ENCODE measurements around the gene ATP6V1E1.
"Not testable (repeated sequence)": the region's sequence is repeated elsewhere in the genome, so short reads cannot be mapped to it uniquely, and the experiment has no call there.

The ATP6V1E1 gene

DNA sequence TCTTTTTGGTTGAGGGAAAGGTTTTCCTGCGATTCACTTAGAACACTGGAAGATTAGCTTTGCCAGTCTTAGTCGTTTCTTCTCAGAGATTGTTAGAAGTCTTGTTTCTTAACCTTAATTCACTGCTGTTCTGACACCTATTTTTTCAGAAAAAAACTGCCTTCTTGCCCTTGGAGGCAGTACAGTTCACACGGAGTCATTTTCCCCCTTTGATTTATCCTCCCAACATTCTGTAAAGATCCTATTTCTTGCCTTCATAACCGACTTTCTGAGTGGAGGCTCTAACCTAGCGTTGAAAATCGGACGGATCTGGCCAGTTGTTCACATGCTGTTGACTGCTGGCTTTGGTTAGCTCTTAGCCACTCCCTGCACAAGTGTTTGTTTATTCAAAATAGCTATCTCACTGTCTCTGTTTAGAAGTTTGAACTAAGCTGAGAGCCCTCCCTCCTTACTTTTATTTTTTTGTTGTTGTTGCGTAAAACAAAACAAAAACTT, 10.7 kb upstream of the ATP6V1E1 start:
- H3K4me1 Mint-ChIP-seq (ENCODE audit: low read depth): peaks cover 26% of the 10 kb centered on the region
- H3K27me3 Mint-ChIP-seq: no peaks in the 10 kb centered on the region
- H3K9me3 Mint-ChIP-seq (ENCODE audit: low read depth): no peaks in the 10 kb centered on the region
- H3K4me3 Mint-ChIP-seq: peak overlapping the region; percentile 100
- peaks cover 7% of the 10 kb centered on the region for H3K36me3 Mint-ChIP-seq
- H3K27ac Mint-ChIP-seq: peak overlapping the region; percentile 99

DNA sequence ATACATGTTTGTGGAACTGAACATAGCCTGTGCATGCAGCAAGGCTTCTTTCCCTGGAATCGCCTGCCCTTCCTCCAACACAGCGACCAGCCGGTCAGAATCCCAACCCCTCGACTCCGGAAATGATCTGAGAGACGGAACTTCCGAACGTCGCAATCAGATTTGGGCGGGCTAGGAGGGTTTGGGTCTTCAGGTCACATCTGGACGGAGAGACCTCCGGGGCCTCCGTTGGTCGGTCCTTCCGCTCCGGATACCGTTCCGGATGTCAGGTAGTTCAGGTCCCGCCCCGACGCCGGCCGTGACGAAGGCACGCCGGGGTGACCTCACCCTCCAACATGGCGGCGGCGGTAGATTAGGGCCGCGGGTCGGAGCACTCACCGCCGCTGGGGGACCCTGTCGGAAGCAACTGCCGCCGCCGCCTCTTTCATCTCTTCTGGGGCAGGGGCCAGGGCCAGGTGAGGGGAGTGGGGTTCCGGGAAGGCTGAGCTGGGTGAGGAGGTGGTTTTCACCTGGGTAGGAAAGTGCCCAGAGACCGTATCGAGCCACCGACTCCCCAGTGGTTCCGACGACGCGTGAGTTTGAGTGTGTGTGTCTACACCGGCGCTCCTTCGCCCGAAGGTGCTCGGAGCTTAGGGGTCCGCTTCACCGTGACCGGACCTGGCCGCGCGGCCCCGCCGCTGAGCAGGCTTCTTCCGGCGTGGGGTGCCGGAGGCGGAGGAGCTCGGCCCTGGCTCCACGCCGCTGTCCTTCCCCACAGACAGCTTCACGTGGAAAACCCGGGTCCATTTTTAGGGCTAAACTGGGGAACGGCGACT, 10.1 kb upstream of the ATP6V1E1 start, which contains the start of gene BCL2L13:
TSS of gene BCL2L13 (plus strand) at position 326 of the 815 bp plus-strand sequence. CDS start 16,955 bp downstream, outside the sequence.
- H3K9me3 Mint-ChIP-seq (ENCODE audit: low read depth): no peaks in the 10 kb centered on the region
- peak within 1 kb of the TSS; percentile 100 for H3K4me3 Mint-ChIP-seq
- peaks cover 26% of the 10 kb centered on the region for H3K4me1 Mint-ChIP-seq (ENCODE audit: low read depth)
- peaks cover 7% of the 10 kb centered on the region for H3K36me3 Mint-ChIP-seq
- H3K27ac Mint-ChIP-seq: peak within 1 kb of the TSS; percentile 99
- H3K27me3 Mint-ChIP-seq: no peaks in the 10 kb centered on the region

DNA sequence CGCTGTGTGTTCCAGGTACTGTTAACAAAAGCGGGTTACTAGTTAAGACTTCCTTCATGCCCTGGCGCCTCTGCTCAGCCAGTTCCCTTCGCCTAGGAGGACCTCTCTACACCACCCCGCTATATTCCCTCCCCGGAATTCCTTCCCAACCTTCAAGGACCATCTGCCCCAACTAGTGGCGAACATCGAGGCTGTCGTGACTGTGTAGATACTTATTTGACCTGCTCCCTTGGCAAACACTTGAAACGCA, 9.6 kb upstream of the ATP6V1E1 start:
- no peaks in the 10 kb centered on the region for H3K27me3 Mint-ChIP-seq
- no peaks in the 10 kb centered on the region for H3K9me3 Mint-ChIP-seq (ENCODE audit: low read depth)
- peaks cover 7% of the 10 kb centered on the region for H3K36me3 Mint-ChIP-seq
- peak overlapping the region; percentile 100 for H3K4me3 Mint-ChIP-seq
- peaks cover 26% of the 10 kb centered on the region for H3K4me1 Mint-ChIP-seq (ENCODE audit: low read depth)
- H3K27ac Mint-ChIP-seq: peak overlapping the region; percentile 99

DNA sequence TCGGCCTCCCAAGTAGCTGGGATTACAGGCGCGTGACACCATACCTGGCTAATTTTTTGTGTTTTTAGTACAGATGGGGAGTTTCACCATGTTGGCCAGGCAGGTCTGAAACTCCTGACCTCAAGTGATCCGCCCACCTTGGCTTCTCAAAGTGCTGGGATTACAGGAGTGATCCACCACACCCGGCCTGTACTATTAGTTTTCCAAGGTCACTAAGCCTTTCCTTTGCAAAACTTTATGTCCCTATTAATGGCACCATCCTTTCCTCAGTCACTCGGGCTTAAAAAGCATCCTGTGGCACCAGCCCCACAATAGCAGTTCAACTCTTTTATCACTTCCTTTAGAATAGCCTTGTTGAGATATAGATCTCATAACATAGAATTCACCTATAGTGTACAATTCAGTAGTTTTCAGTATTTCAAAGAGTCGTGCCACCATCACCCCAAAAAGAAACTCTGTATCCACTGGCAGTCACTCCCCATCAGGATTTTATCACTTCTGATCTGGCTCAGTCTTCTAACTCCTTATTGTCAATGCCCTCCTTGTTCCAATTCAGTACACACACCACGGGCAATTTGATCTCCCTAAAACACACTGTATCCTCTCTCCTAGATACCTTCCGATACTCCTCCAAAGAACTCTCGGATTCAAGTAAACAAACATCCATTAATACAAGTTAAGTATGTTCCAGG, 9.1 kb upstream of the ATP6V1E1 start:
- H3K9me3 Mint-ChIP-seq (ENCODE audit: low read depth): no peaks in the 10 kb centered on the region
- no peaks in the 10 kb centered on the region for H3K27me3 Mint-ChIP-seq
- H3K4me1 Mint-ChIP-seq (ENCODE audit: low read depth): peaks cover 26% of the 10 kb centered on the region
- H3K4me3 Mint-ChIP-seq: peak overlapping the region; percentile 100
- H3K36me3 Mint-ChIP-seq: peaks cover 4% of the 10 kb centered on the region
- peak overlapping the region; percentile 99 for H3K27ac Mint-ChIP-seq

DNA sequence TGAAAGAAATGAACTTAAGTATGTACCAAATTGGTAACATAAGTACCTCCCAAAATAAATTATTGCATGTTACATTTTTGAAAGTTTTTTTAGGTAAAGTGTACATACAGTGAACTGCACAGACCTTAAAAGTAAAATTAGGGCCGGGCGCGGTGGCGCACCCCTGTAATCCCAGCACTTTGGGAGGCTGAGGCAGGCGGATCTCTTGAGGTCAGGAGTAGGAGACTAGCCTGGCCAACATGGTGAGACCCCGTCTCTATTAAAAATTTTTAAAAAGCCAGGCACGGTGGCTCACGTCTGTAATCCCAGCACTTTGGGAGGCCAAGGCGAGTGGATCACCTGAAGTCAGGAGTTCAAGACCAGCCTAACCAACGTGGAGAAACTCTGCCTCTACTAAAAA, 8.3 kb upstream of the ATP6V1E1 start:
- not testable (repeated sequence) for H3K4me3 Mint-ChIP-seq; H3K27ac Mint-ChIP-seq; H3K36me3 Mint-ChIP-seq; H3K9me3 Mint-ChIP-seq (ENCODE audit: low read depth); H3K27me3 Mint-ChIP-seq
- H3K4me1 Mint-ChIP-seq (ENCODE audit: low read depth): peaks cover 25% of the 10 kb centered on the region

DNA sequence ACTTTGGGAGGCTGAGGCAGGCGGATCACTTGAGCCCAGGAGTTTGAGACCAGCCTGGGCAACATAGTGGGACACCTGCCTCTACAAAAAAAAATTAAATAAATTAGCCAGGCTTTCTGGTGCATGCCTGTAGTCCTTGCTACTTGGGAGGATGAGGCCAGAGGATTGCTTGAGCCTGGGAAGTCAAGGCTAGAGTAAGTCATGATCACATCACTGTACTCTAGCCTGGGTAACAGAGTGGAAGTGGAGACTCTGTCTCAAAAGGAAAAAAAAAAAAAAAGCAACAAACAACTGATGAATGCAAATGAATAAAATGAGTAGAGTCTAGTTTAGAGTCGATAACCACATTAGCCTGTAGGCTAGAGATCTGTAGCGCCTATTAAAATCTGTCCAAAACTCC, 6.1 kb upstream of the ATP6V1E1 start:
- no peaks in the 10 kb centered on the region for H3K36me3 Mint-ChIP-seq
- no peak overlapping the region for H3K27ac Mint-ChIP-seq
- H3K4me1 Mint-ChIP-seq (ENCODE audit: low read depth): peaks cover 13% of the 10 kb centered on the region
- no peaks in the 10 kb centered on the region for H3K9me3 Mint-ChIP-seq (ENCODE audit: low read depth)
- H3K27me3 Mint-ChIP-seq: no peaks in the 10 kb centered on the region
- no peak overlapping the region for H3K4me3 Mint-ChIP-seq

DNA sequence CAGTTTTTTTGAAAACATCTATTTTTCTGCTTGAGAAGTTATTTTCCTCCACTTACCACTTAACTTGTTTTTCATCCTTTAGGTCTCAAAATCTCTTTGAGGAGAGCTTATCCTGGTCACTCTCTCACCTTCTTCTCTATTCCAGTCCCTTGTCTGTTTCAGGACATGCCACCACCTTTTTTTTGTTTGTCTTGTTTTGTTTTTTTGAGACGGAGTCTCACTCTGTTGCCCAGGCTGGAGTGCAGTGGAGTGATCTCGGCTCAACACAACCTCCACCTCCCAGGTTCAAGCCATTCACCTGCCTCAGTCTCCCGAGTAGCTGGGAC, 5.4 kb upstream of the ATP6V1E1 start:
- no peaks in the 10 kb centered on the region for H3K9me3 Mint-ChIP-seq (ENCODE audit: low read depth)
- H3K4me3 Mint-ChIP-seq: no peak overlapping the region
- peaks cover 15% of the 10 kb centered on the region for H3K4me1 Mint-ChIP-seq (ENCODE audit: low read depth)
- no peaks in the 10 kb centered on the region for H3K27me3 Mint-ChIP-seq
- no peaks in the 10 kb centered on the region for H3K36me3 Mint-ChIP-seq
- no peak overlapping the region for H3K27ac Mint-ChIP-seq

DNA sequence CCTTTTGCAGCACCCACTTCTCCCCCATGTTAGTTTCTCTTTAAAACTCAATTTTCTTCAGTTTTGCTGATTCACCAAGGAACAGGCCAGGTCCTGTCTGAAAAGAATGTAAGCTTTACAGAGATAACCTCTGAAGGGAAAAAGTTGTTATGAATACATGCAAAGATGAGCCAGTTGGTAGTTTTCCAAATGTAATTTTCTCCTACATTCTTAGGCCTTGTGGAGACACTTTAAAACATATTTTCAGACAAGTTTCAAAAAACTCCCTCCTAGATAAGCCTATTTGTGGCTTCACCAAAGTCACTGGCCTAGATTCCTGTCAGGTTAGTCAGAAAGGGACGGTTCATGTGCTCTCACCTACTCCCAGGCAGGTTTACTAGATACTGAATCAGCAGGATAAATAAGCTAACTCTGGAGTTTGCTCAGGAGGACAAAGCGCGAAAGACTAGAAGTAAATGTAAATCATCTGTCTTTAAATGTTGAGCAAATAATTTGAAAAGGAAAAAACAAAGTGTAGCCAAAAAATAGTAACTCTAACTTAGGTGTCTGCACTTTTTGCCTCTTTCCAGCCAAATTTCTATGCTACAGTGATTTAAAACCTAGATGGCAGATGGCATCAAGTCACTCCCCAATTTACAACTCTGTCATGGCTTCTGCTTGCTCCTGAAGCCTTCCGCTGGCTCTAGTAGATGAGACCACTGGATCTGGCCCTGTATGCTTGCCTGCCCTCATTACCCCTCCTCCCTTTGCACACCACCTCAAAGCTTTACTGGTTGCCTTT, 4.9 kb upstream of the ATP6V1E1 start:
- Mint-ChIP-seq H3K36me3 (no peaks in the 10 kb centered on the region), H3K4me3 (no peak overlapping the region), H3K27ac (no peak overlapping the region), H3K9me3 (ENCODE audit: low read depth) (no peaks in the 10 kb centered on the region), H3K4me1 (ENCODE audit: low read depth) (peaks cover 20% of the 10 kb centered on the region), H3K27me3 (no peaks in the 10 kb centered on the region)

DNA sequence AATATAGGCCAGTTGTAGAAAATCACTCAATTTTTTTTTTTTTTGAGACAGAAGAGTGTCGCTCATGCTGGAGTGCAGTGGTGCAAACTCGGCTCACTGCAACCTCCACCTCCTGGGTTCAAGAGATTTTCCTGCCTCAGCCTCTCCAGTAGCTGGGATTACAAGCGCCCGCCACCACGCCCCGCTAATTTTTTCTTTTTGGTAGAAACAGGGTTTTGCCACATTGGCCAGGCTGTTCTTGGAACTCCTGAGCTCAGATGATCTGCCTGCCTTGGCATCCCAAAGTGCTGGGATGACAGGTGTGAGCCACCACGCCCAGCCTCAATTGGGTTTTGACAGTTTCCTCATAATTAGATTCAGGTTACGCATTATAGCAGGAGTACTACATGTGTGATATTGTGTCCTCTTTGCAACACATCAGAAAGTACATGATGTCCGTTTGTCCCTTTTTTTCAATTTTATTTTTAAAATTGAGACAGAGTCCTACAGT, 2.6 kb upstream of the ATP6V1E1 start:
- Mint-ChIP-seq H3K36me3 (no peaks in the 10 kb centered on the region), H3K27ac (no peak overlapping the region), H3K4me1 (ENCODE audit: low read depth) (peaks cover 16% of the 10 kb centered on the region), H3K9me3 (ENCODE audit: low read depth) (no peaks in the 10 kb centered on the region), H3K4me3 (no peak overlapping the region), H3K27me3 (no peaks in the 10 kb centered on the region)

DNA sequence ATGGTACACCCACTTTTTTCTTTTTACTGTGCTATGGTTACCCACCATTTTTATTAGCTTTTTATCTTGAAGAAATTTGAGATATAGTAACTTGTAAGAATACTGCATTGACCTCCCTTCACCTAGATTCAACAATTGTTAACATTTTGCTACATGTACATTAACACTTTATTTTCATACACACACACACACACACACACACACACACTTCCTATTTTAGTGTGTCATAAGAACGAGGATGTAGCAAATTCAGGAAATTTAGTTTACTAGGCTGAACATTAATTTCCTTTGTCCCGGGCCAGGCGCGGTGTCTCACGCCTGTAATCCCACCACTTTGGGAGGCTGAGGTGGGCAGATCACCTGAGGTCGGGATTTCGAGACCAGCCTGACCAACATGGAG, 1.1 kb upstream of the ATP6V1E1 start:
- H3K27me3 Mint-ChIP-seq: no peaks in the 10 kb centered on the region
- no peaks in the 10 kb centered on the region for H3K36me3 Mint-ChIP-seq

DNA sequence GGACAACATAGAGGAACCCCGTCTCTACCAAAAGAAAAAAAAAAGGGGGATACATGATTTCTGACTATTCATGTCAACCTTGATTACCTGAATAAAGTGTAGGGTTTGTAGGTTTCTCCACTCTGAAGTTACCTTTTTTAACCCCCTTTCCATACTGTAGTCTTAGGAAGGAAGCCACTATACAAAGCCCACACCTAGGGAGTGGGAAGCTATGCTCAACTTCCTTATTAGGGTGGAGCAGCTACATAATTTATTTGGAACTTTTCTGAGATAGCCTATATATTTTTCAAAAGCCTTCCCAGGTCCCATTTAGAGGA, 582 bp upstream of the ATP6V1E1 start:
- Mint-ChIP-seq H3K4me3 (peak overlapping the region; percentile 99), H3K27ac (peak overlapping the region; percentile 97), H3K9me3 (ENCODE audit: low read depth) (no peaks in the 10 kb centered on the region), H3K4me1 (ENCODE audit: low read depth) (peaks cover 28% of the 10 kb centered on the region), H3K27me3 (no peaks in the 10 kb centered on the region), H3K36me3 (no peaks in the 10 kb centered on the region)

More for the DNA sequence above, 1.1 kb upstream of the ATP6V1E1 start:
- H3K27ac Mint-ChIP-seq: no peak overlapping the region
- peak overlapping the region; percentile 99 for H3K4me3 Mint-ChIP-seq
- H3K4me1 Mint-ChIP-seq (ENCODE audit: low read depth): peaks cover 27% of the 10 kb centered on the region
- H3K9me3 Mint-ChIP-seq (ENCODE audit: low read depth): no peaks in the 10 kb centered on the region

DNA sequence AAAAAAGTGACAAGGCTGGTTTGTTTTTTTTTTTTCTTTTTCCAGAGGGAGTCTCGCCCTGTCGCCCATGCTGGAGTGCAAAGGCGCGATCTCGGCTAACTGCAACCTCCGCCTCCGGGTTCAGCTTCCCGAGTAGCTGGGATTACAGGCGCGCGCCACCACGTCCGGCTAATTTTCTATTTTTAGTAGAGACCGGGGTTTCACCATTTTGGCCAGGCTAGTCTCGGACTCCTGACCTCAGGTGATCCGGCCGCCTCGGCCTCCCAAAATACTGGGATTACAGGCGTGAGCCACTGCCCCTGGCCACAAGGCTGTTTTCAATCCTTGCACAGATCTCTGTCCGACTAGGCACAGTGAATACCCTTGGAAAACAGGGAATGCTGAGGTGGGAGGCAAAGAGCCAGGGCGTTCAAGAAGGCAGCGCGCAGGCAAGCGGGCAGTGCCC, 566 bp downstream of the ATP6V1E1 start:
- peaks cover 2% of the 10 kb centered on the region for H3K36me3 Mint-ChIP-seq
- no peaks in the 10 kb centered on the region for H3K9me3 Mint-ChIP-seq (ENCODE audit: low read depth)
- peaks cover 35% of the 10 kb centered on the region for H3K4me1 Mint-ChIP-seq (ENCODE audit: low read depth)
- H3K4me3 Mint-ChIP-seq: peak overlapping the region; percentile 99
- peak overlapping the region; percentile 97 for H3K27ac Mint-ChIP-seq
- no peaks in the 10 kb centered on the region for H3K27me3 Mint-ChIP-seq

DNA sequence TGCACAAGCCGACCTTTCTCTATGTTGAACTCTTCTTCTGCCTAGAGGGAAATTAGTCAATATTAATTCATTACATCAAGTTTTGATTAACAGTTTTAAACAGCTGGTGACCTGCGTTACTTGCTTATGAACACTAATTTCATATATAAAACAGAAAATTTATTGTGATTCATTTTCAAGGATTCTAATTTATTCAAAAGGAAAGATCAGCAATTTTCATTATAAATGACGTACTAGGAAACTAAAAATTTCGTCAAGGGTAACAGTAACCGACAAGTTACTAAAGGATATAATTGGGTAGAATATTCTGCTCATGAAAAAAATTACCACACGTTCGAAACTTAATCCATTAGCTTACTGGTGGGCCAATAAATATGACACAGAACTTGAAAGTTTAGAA, 15.3 kb downstream of the ATP6V1E1 start:
- no peak overlapping the region for H3K27ac Mint-ChIP-seq
- H3K27me3 Mint-ChIP-seq: no peaks in the 10 kb centered on the region
- no peaks in the 10 kb centered on the region for H3K36me3 Mint-ChIP-seq
- peaks cover 2% of the 10 kb centered on the region for H3K4me1 Mint-ChIP-seq (ENCODE audit: low read depth)
- H3K4me3 Mint-ChIP-seq: no peak overlapping the region
- no peaks in the 10 kb centered on the region for H3K9me3 Mint-ChIP-seq (ENCODE audit: low read depth)

DNA sequence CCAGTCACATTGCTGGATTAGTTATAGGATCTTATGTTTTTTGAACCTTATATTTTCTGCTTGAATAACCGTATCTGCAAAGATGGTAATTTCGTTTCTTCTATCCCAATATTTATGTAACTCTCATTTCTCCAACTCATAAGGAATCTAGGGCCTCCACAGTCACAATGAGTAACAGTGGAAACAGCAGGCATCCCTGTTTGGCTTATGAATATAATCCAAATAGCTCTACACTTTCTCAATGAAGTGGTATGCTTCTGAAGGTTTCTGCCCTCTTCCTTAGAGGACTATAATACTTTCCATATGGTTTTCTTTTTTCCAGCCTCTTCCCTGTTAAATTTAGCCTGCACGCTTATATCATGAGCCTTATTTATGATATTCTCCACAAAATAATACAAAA, 16.5 kb downstream of the ATP6V1E1 start:
- H3K36me3 Mint-ChIP-seq: no peaks in the 10 kb centered on the region
- no peaks in the 10 kb centered on the region for H3K9me3 Mint-ChIP-seq (ENCODE audit: low read depth)
- H3K27ac Mint-ChIP-seq: no peak overlapping the region
- no peak overlapping the region for H3K4me3 Mint-ChIP-seq
- H3K4me1 Mint-ChIP-seq (ENCODE audit: low read depth): peaks cover 2% of the 10 kb centered on the region
- no peaks in the 10 kb centered on the region for H3K27me3 Mint-ChIP-seq

DNA sequence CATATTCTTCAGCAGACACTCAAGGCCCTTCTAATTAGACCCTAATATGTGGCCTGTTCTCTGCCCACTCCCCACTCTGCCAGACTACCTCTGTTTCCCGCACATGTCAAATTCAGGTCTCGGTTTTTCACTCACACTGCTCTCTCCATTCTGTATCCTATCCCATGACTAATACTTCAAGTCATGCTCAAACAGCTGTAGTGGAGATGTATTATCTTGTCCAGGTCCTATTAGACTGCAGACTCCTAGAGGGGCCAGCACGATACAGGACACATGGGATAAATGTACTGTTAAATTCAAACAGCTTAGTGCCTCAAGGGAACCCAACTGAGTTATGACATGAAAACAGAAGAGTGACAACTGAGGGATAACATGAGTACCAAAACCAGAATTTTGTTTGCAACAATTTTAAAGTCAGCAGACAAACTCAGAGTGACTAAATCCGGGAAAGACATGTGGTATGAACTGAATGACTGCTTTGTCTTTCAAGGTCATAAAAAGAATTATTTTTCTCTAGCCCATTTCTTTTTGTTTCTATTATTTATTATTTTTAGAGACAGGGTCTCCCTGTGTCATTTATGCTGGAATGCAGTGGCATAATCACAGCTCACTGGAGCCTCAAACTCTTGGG, 20.5 kb downstream of the ATP6V1E1 start:
- H3K36me3 Mint-ChIP-seq: no peaks in the 10 kb centered on the region
- H3K27ac Mint-ChIP-seq: no peak overlapping the region
- no peaks in the 10 kb centered on the region for H3K9me3 Mint-ChIP-seq (ENCODE audit: low read depth)
- peaks cover 2% of the 10 kb centered on the region for H3K4me1 Mint-ChIP-seq (ENCODE audit: low read depth)
- H3K27me3 Mint-ChIP-seq: no peaks in the 10 kb centered on the region
- H3K4me3 Mint-ChIP-seq: no peak overlapping the region
